Posterior vena cava (tissue), 2 donors: ENCODE results near the gene GXYLT2. TPM values are rescaled to one million over a fixed set of nuclear protein-coding genes. Genes with fewer than 3 reads are reported as not detected.

Experiments
- total RNA-seq, 2 donors: library from RNA; stranded (reverse); fragmentation: NEBNext Ultra II Directional; extraction: Animal tissue kit (Norgen Biotek cat#: 25700); gene quantifications; one replicate each; pipeline ENCODE4 v1.2.1, GENCODE V29; 2021
- donor health status: DM: yes; HTN: yes; CAD: no.
- donor health status: DM: yes; HTN: yes; CAD: no.

GXYLT2 gene
- total RNA-seq, 2 donors from 2014 or later, result 13.7 to 28.3 TPM

Other genes with a start within 250 kb of the GXYLT2 start
- 10 to 100 TPM; 15.0 to 15.2 TPM for gene SHQ1, start 39.6 kb upstream of the GXYLT2 start, total RNA-seq
- gene PPP4R2, start 108.8 kb downstream of the GXYLT2 start, total RNA-seq, result 10 to 100 TPM; 36.3 to 50.1 TPM
- 1 to 10 TPM; 4.0 to 4.8 TPM for gene EBLN2, start 173.6 kb downstream of the GXYLT2 start, total RNA-seq